IPS-20b (cell line): ENCODE data around the gene CRBN.

Source experiments
- H3K27ac ChIP-seq: one replicate; pipeline ENCODE4 v1.5.1; 2013; ENCODE audit warnings: low read length
- H3K27me3 ChIP-seq: 2 replicates; pipeline ENCODE4 v1.6.1; 2013; ENCODE audit warnings: mild to moderate bottlenecking, low read length, inconsistent platforms; ENCODE audit not compliant: insufficient read depth
- H3K36me3 ChIP-seq: 2 replicates; pipeline ENCODE4 v1.6.1; 2013; ENCODE audit warnings: low read depth, mild to moderate bottlenecking, inconsistent platforms, low read length, moderate library complexity; ENCODE audit not compliant: insufficient read depth
- H3K4me1 ChIP-seq: 2 replicates; pipeline ENCODE4 v1.6.1; 2013; ENCODE audit warnings: mild to moderate bottlenecking, control low read depth, inconsistent platforms, low read length, moderate library complexity; ENCODE audit not compliant: insufficient read depth
- H3K4me3 ChIP-seq: 2 replicates; pipeline ENCODE4 v1.5.1; 2013; ENCODE audit warnings: mild to moderate bottlenecking, low read length, inconsistent platforms
- H3K9ac ChIP-seq: 2 replicates; pipeline ENCODE4 v1.6.1; 2013; ENCODE audit warnings: low read depth, mild to moderate bottlenecking, inconsistent platforms, low read length, moderate library complexity
- H3K9me3 ChIP-seq: 2 replicates; pipeline ENCODE4 v1.6.1; 2013; ENCODE audit warnings: mild to moderate bottlenecking, low read depth, low read length, inconsistent platforms; ENCODE audit not compliant: insufficient read depth

Gene CRBN

DNA sequence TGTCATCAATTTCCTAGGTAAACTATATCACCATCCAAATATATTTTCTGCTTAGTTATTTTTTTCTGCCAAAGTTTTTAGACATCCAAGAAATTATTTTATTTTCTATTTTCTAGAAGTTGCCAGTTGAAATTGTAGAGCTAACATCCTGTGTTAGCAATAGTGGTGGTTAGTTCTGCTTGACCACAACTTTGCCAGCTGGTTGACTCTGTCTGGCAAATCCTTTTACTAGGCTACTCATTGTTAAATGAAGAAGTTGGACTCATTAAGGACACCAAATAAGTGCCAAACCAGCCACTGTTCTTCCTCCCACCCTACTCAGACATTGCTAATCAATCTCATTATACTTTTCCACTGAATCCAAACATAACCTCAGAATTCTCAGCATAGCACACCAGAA lies 15.4 kb upstream of the CRBN start:
- Histone ChIP-seq H3K36me3 (no peaks in the 10 kb centered on the region), H3K27me3 (no peaks in the 10 kb centered on the region; the same call in 1 of the 2 replicates), H3K4me3 (no peak overlapping the region), H3K4me1 (no peaks in the 10 kb centered on the region), H3K9ac (no peak overlapping the region), H3K9me3 (no peaks in the 10 kb centered on the region), H3K27ac (no peak overlapping the region)

DNA sequence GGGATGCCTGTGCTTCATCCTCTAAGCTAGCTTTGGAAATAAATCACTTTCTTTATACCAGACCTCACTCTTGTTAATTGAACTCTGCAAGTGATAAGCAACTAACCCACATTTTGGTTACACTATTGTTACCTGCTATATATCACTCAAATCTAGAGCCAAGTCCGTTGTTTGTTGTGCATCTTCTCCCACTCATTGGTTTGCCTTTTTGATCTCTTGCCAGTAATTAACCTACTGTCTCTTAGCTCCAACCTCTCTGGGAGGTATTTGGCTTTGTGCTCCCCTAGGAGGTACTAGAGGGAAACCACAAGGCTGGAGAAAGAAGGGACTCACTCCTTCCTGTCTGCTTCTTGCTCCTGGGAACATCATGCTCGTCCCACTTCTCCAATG lies 12.8 kb upstream of the CRBN start:
- Histone ChIP-seq H3K9ac (no peak overlapping the region), H3K27ac (no peak overlapping the region), H3K9me3 (no peaks in the 10 kb centered on the region), H3K27me3 (no peaks in the 10 kb centered on the region; the same call in 1 of the 2 replicates), H3K4me3 (no peak overlapping the region), H3K4me1 (no peaks in the 10 kb centered on the region), H3K36me3 (no peaks in the 10 kb centered on the region)

- no peaks in the 10 kb centered on the region for H3K9me3 ChIP-seq
- no peaks in the 10 kb centered on the region; the same call in 1 of the 2 replicates for H3K27me3 ChIP-seq
- no peak overlapping the region for H3K9ac ChIP-seq
- no peaks in the 10 kb centered on the region for H3K36me3 ChIP-seq
- no peak overlapping the region for H3K27ac ChIP-seq
- H3K4me3 ChIP-seq: no peak overlapping the region
- no peaks in the 10 kb centered on the region for H3K4me1 ChIP-seq
These were observed 12.3 kb upstream of the CRBN start for GRCh38 chr3:3191675-3192285.

DNA sequence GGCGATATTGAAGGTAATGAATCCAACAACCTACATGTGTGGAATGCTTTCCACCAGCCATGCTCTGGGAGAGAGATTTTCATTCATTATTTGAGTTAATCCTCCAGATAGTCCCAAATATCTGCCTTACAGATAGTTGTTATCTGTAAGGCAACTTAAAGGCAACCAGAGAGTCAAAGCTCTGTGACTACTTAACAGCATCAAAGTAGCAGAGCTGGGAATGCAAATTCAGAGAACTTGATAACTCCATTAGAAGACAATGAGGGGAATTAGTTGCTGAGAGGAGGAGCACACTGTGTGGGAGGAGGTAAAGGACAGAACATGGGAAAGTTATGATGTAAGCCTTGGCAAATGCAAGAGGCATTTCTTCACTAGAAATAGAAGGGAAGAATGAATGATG lies 10.5 kb upstream of the CRBN start:
- Histone ChIP-seq H3K4me1 (no peaks in the 10 kb centered on the region), H3K9me3 (no peaks in the 10 kb centered on the region), H3K27me3 (0 out of 2 replicates have a peak, but pooled peaks cover 3% of the 10 kb centered on the region)

GRCh38 chr3:3189102-3189727 lies 9.7 kb upstream of the CRBN start:
- no peaks in the 10 kb centered on the region for H3K36me3 ChIP-seq
- H3K4me3 ChIP-seq: no peak overlapping the region
- H3K9me3 ChIP-seq: no peaks in the 10 kb centered on the region
- H3K4me1 ChIP-seq: no peaks in the 10 kb centered on the region
- H3K9ac ChIP-seq: no peak overlapping the region
- 0 out of 2 replicates have a peak, but pooled peaks cover 10% of the 10 kb centered on the region for H3K27me3 ChIP-seq
- no peak overlapping the region for H3K27ac ChIP-seq

More for the DNA sequence above, 10.5 kb upstream of the CRBN start:
- H3K9ac ChIP-seq: no peak overlapping the region
- H3K27ac ChIP-seq: no peak overlapping the region
- H3K36me3 ChIP-seq: no peaks in the 10 kb centered on the region
- no peak overlapping the region for H3K4me3 ChIP-seq

- no peak overlapping the region for H3K4me3 ChIP-seq
- H3K36me3 ChIP-seq: no peaks in the 10 kb centered on the region
- no peak overlapping the region for H3K27ac ChIP-seq
- no peaks in the 10 kb centered on the region for H3K4me1 ChIP-seq
- H3K27me3 ChIP-seq: peaks cover 22% of the 10 kb centered on the region; the same call in 1 of the 2 replicates
- H3K9me3 ChIP-seq: no peaks in the 10 kb centered on the region
- no peak overlapping the region for H3K9ac ChIP-seq
These were observed 5.4 kb upstream of the CRBN start for GRCh38 chr3:3184876-3185275.

DNA sequence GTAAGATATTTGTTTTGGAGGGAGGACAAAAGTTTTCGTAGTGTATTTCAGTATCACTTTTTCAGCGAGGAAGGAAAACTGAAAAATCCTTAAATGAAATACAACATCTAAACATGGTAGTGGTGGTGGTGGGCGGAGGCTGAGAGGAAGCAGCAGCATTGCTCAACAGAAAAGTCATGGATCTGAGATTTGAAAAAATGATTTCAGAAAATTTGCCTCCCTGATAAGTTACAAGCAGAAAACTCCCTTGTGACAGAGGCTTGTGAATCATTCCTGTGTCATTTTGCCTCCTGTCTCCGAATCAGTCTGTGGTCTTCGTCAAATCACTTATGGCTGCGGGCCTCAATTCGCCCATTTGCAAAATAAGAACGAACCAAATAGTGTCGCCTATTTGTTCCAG lies 965 bp upstream of the CRBN start:
- Histone ChIP-seq H3K27me3 (peaks cover 22% of the 10 kb centered on the region; the same call in 1 of the 2 replicates), H3K27ac (no peak overlapping the region), H3K9me3 (no peaks in the 10 kb centered on the region), H3K4me3 (no peak overlapping the region), H3K9ac (no peak overlapping the region), H3K36me3 (peaks cover 6% of the 10 kb centered on the region; the same call in 1 of the 2 replicates), H3K4me1 (no peaks in the 10 kb centered on the region; the same call in 1 of the 2 replicates)

DNA sequence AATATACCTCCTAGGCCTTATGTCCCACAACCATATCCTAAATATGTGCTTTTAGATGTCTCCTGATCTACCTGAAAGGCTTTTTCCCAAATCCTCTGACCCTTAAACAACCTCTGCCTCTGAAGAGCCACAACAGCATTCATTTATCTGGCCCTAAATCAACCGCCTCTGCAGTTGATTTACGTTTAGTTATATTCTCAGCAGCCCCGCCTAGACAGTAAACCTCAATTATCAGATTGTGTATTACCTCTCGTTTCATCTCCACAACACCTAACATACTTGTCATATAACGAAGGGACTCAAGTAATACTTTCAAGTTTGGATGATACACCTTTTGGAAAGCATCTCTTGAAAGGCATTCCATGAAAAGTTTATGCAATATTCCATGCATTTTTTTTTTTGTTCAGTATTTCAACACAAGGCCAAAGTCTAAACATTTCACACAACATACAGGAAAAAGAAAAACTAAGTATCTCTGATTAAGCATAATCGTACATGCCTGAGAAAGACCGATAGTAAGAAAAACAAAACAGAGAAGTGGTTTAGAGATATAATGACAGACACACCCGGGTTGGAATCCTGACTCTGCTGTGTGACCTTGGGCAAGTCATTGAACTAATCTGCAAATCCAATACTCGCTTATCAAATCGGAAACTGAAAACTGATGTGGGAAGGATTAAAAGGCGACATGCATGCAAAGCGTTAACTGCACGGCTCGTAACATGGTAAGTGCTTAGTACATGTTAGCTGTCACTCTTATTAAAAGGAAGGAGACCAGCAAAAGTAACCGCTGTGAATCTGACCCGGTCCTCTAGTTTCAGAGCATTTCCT lies 778 bp downstream of the CRBN start:
- Histone ChIP-seq H3K4me3 (peak overlapping the region; percentile 100), H3K9me3 (no peaks in the 10 kb centered on the region), H3K27ac (peak overlapping the region; percentile 65), H3K9ac (peak overlapping the region; percentile 94), H3K27me3 (peaks cover 8% of the 10 kb centered on the region; the same call in 1 of the 2 replicates), H3K4me1 (no peaks in the 10 kb centered on the region; the same call in 1 of the 2 replicates), H3K36me3 (peaks cover 11% of the 10 kb centered on the region)

GRCh38 chr3:3177861-3178497 lies 1.5 kb downstream of the CRBN start:
- Histone ChIP-seq H3K27ac (no peak overlapping the region), H3K36me3 (peaks cover 18% of the 10 kb centered on the region), H3K4me3 (peak overlapping the region; percentile 100; the same call in 1 of the 2 replicates), H3K27me3 (0 out of 2 replicates have a peak, but pooled peaks cover 4% of the 10 kb centered on the region), H3K9ac (no peak overlapping the region), H3K4me1 (no peaks in the 10 kb centered on the region; the same call in 1 of the 2 replicates), H3K9me3 (no peaks in the 10 kb centered on the region)

DNA sequence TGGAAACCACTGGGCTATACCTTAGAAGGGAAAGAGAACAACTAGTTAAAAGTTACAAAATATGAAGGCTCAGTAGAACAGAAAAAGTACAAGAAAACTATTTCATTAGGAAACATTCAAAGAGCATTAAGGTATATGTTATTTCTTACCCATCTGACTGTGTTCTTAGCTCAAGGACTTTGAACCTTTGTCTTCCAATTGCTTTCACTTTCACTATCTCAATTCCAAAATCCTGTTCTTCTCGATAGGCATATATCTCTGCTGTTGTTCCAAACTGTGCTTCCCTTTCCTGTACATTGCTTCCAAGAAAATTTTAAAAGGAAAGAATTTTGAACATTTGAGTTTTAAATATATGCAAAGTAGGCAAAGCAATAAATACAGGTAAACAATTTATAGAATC lies 6.9 kb downstream of the CRBN start:
- H3K9me3 ChIP-seq: no peaks in the 10 kb centered on the region
- H3K27me3 ChIP-seq: no peaks in the 10 kb centered on the region
- no peaks in the 10 kb centered on the region for H3K4me1 ChIP-seq
- H3K9ac ChIP-seq: no peak overlapping the region
- H3K4me3 ChIP-seq: no peak overlapping the region
- H3K36me3 ChIP-seq: peaks cover 53% of the 10 kb centered on the region
- no peak overlapping the region for H3K27ac ChIP-seq

DNA sequence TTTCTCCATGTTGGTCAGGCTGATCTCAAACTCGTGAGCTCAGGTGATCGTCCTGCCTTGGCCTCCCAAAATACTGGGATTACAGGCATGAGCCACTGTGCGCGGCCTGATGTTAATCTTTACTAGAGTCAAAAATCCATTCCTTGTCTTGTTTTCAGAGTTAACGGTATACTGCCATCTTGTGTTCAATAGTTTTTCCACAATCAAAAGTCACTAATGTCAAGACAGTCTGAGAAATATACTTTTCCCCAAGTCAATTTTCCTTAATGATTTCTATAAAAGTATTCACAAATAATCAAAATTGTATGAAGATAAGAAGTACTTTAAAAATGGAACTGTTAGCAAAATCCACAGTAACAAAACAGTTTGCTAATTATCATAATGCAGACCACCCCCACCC lies 8.5 kb downstream of the CRBN start:
- H3K4me3 ChIP-seq: no peak overlapping the region
- H3K27ac ChIP-seq: no peak overlapping the region
- H3K9me3 ChIP-seq: no peaks in the 10 kb centered on the region
- H3K36me3 ChIP-seq: peaks cover 68% of the 10 kb centered on the region
- H3K27me3 ChIP-seq: no peaks in the 10 kb centered on the region
- no peaks in the 10 kb centered on the region for H3K4me1 ChIP-seq
- no peak overlapping the region for H3K9ac ChIP-seq
